Smooth muscle cell (in vitro differentiated cells): Measurements from ENCODE around the gene MN1. TPM values are rescaled to one million over a fixed set of nuclear protein-coding genes. Genes with fewer than 3 reads are reported as not detected.

Source experiments
- DNase-seq: peaks from one replicate; lab custom pipeline; 2025; ENCODE audit not compliant: unreplicated experiment; lab: John Stamatoyannopoulos, UW
- H2AFZ ChIP-seq: fragments of 200-600 bp; sonication (generic); 2 replicates; pipeline ENCODE4 v1.6.0; 2016; ENCODE audit warnings: antibody characterized with exemption, low read depth, mild to moderate bottlenecking
- H3F3A ChIP-seq: fragments of 200-600 bp; sonication (generic); 2 replicates; pipeline ENCODE4 v1.6.0; 2017; ENCODE audit warnings: antibody characterized with exemption, low read depth
- H3K27ac ChIP-seq: fragments of 200-600 bp; sonication (generic); 2 replicates; pipeline ENCODE4 v1.5.1; 2016; ENCODE audit warnings: low read depth, mild to moderate bottlenecking
- H3K27me3 ChIP-seq: fragments of 200-600 bp; sonication (generic); 2 replicates; pipeline ENCODE4 v1.6.1; 2016; ENCODE audit warnings: low read depth, mild to moderate bottlenecking
- H3K36me3 ChIP-seq: fragments of 200-600 bp; sonication (generic); 2 replicates; pipeline ENCODE4 v1.5.1; 2016; ENCODE audit warnings: low read depth
- H3K4me1 ChIP-seq: fragments of 200-600 bp; sonication (generic); 2 replicates; pipeline ENCODE4 v1.5.1; 2016; ENCODE audit warnings: low read depth
- H3K4me2 ChIP-seq: fragments of 200-600 bp; sonication (generic); 2 replicates; pipeline ENCODE4 v1.6.0; 2016; ENCODE audit warnings: mild to moderate bottlenecking
- H3K4me3 ChIP-seq: fragments of 200-600 bp; sonication (generic); 2 replicates; pipeline ENCODE4 v1.5.1; 2016; ENCODE audit warnings: mild to moderate bottlenecking
- H3K79me2 ChIP-seq: fragments of 200-600 bp; sonication (generic); 2 replicates; pipeline ENCODE4 v1.6.0; 2016; ENCODE audit warnings: low read depth, mild to moderate bottlenecking
- H3K9ac ChIP-seq: fragments of 200-600 bp; sonication (generic); 2 replicates; pipeline ENCODE4 v1.6.0; 2016; ENCODE audit warnings: low read depth
- H3K9me3 ChIP-seq: fragments of 200-600 bp; sonication (generic); replicated peaks from 2 replicates; pipeline ENCODE4 v1.5.1; 2016; ENCODE audit warnings: low read depth
- H4K20me1 ChIP-seq: fragments of 200-600 bp; sonication (generic); 2 replicates; pipeline ENCODE4 v1.6.0; 2016; ENCODE audit warnings: low read depth
- WGBS: methylation state at CpG from one replicate; pipeline ENCODE4 v1.1.7; 2016; ENCODE audit warnings: low lambda C conversion rate; 5-methylcytosine and 5-hydroxymethylcytosine counted together
- polyA plus RNA-seq: library from polyadenylated mRNA; unstranded; fragments of >200 nt; fragmentation: Nextera tagmentation; extraction: Ambion mirVana; gene quantifications from 2 replicates; pipeline ENCODE4 v1.2.1, GENCODE V29; 2016
- total RNA-seq: library from RNA; depleted of rRNA; stranded (reverse); fragments of >200 nt; gene quantifications from 2 replicates; pipeline ENCODE4 v1.2.3, GENCODE V29; 2014
- TF ChIP-seq, protein P1 (sequence below): fragments of 200-600 bp; sonication (generic); IDR thresholded peaks from 2 replicates; pipeline ENCODE4 v1.5.1; 2017; ENCODE audit warnings: borderline replicate concordance, mild to moderate bottlenecking, antibody characterized with exemption; ENCODE audit not compliant: insufficient read depth, poor library complexity, severe bottlenecking

The MN1 gene
- total and polyA plus RNA-seq, 2 experiments from 2014 or later = 0.98 to 3.3 TPM

DNA sequence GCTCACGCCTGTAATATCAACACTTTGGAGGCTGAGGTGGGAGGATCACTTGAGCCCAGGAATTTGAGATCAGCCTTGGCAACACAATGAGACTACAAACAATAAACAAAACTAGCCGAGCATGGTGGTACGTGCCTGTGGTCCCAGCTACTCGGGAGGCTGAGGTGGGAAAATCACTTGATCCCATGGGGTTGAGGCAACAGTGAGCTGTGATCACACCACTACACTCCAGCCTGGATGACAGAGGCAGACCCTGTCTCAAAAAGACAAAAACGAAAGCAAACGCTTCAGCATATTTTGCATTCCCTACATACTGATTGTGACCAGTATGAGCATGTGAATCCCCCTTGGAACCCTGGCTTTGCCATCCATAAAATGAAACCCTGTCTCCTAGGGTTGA is 33.9 kb upstream of the MN1 start:
- Histone ChIP-seq H3K9me3 (no peaks in the 10 kb centered on the region), H3K79me2 (no peaks in the 10 kb centered on the region), H2AFZ (no peak overlapping the region), H3K4me3 (no peak overlapping the region), H3K36me3 (no peaks in the 10 kb centered on the region), H3K4me1 (peaks cover 6% of the 10 kb centered on the region), H3K27ac (peak overlapping the region; percentile 82), H3K27me3 (no peaks in the 10 kb centered on the region), H4K20me1 (no peaks in the 10 kb centered on the region), H3K4me2 (peak overlapping the region; percentile 53), H3F3A (no peaks in the 10 kb centered on the region), H3K9ac (peak overlapping the region; percentile 80)
- TF ChIP-seq, protein P1, sequence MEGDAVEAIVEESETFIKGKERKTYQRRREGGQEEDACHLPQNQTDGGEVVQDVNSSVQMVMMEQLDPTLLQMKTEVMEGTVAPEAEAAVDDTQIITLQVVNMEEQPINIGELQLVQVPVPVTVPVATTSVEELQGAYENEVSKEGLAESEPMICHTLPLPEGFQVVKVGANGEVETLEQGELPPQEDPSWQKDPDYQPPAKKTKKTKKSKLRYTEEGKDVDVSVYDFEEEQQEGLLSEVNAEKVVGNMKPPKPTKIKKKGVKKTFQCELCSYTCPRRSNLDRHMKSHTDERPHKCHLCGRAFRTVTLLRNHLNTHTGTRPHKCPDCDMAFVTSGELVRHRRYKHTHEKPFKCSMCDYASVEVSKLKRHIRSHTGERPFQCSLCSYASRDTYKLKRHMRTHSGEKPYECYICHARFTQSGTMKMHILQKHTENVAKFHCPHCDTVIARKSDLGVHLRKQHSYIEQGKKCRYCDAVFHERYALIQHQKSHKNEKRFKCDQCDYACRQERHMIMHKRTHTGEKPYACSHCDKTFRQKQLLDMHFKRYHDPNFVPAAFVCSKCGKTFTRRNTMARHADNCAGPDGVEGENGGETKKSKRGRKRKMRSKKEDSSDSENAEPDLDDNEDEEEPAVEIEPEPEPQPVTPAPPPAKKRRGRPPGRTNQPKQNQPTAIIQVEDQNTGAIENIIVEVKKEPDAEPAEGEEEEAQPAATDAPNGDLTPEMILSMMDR = no peak
- no peak for DNase-seq
- WGBS = 52% methylated on average over 6 of the region's 6 CpGs

DNA sequence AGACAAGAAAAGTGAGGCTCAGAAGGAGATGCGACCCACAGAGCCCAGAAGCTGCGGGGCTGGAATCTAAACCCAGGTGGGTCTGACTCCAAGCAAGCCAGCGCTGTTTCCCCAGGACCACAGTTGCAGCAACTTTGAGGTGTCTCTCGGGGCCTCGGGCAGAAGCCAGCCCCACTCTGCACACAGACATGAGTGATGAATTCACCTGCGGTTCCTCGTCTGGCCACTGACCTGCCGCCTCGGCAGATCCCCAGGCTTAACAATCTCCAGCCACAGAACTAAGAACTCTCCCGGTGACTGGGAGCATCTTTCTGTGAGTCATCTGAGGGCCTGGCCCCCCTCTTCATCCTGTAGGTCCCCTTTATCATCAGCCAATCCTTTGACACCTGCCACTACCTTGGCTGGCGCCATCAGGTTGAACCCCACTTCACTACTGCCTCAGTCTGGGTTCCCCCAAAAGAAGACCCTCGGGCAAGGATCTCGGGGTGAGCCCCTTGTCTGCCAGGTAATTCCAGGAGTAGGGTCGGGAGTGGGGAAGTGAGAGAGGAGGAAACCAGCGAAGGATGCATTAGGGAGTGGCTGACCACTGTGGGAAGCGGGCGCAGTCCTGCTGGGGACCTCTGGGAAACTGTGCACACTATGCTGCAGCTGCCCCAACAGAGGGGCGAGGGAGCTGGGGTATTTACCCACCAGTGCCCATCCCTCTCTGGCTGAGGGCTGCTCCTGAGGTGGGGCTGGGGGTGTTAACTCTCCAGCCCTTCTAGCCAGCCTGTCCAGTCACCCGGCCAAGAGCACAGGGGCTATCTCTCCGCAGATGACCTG is 33.0 kb upstream of the MN1 start:
- H3F3A ChIP-seq = no peaks in the 10 kb centered on the region
- no peak overlapping the region for H2AFZ ChIP-seq
- no peak overlapping the region for H3K4me2 ChIP-seq
- H3K9me3 ChIP-seq = no peaks in the 10 kb centered on the region
- peak overlapping the region; percentile 82 for H3K27ac ChIP-seq
- TF ChIP-seq, protein P1 = no peak
- no peaks in the 10 kb centered on the region for H3K36me3 ChIP-seq
- WGBS = 79% methylated on average over 20 of the region's 20 CpGs
- H3K4me1 ChIP-seq = peaks cover 6% of the 10 kb centered on the region
- H4K20me1 ChIP-seq = no peaks in the 10 kb centered on the region
- H3K9ac ChIP-seq = no peak overlapping the region
- H3K27me3 ChIP-seq = no peaks in the 10 kb centered on the region
- H3K79me2 ChIP-seq = no peaks in the 10 kb centered on the region
- no peak overlapping the region for H3K4me3 ChIP-seq
- DNase-seq = no peak

DNA sequence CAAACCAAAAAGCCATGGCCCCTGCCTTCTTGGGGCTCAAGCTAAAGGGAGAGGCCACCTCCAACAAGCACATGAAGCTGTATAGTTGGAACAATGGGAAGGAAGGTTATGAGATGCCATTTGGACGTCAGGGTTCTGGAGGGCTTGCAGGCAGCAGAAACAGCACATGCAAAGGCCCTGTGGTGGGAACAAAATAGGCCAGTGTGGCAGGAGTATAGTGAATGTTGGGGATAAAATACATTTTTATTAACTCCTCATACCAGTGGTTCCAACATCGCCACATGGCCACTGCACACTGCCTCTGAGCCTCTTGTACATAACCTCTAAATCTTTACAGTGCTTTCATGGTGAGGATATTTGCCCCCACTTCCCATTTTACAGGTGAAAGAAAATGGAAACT is 32.2 kb upstream of the MN1 start:
- Histone ChIP-seq H3K27me3 (no peaks in the 10 kb centered on the region), H4K20me1 (no peaks in the 10 kb centered on the region), H3K27ac (no peak overlapping the region), H3K36me3 (no peaks in the 10 kb centered on the region), H3K9ac (no peak overlapping the region), H3K4me3 (no peak overlapping the region), H3K4me2 (no peak overlapping the region), H3F3A (no peaks in the 10 kb centered on the region), H3K4me1 (peaks cover 6% of the 10 kb centered on the region), H3K79me2 (no peaks in the 10 kb centered on the region), H2AFZ (no peak overlapping the region), H3K9me3 (no peaks in the 10 kb centered on the region)
- TF ChIP-seq, protein P1 = no peak
- WGBS = 90% methylated on average over 2 of the region's 2 CpGs
- no peak for DNase-seq

- 91% methylated on average over 7 of the region's 7 CpGs for WGBS
- H3K4me3 ChIP-seq = no peak overlapping the region
- no peaks in the 10 kb centered on the region for H4K20me1 ChIP-seq
- H3K79me2 ChIP-seq = no peaks in the 10 kb centered on the region
- no peak overlapping the region for H3K9ac ChIP-seq
- H2AFZ ChIP-seq = no peak overlapping the region
- H3K4me1 ChIP-seq = peaks cover 6% of the 10 kb centered on the region
- no peaks in the 10 kb centered on the region for H3K27me3 ChIP-seq
- no peaks in the 10 kb centered on the region for H3K9me3 ChIP-seq
- no peaks in the 10 kb centered on the region for H3F3A ChIP-seq
- TF ChIP-seq, protein P1 = no peak
- no peaks in the 10 kb centered on the region for H3K36me3 ChIP-seq
- DNase-seq = no peak
- H3K27ac ChIP-seq = no peak overlapping the region
- H3K4me2 ChIP-seq = no peak overlapping the region
Measured at GRCh38 chr22:27832606-27833005, 31.1 kb upstream of the MN1 start.
